Ureter (tissue), 1 donor: ENCODE results near the gene PRPH. TPM values are rescaled to one million over a fixed set of nuclear protein-coding genes. Genes with fewer than 3 reads are reported as not detected.
A peak's percentile ranks its signal among the peaks of the same experiment; 100 is the strongest.
"Not testable (repeated sequence)": the region's sequence is repeated elsewhere in the genome, so short reads cannot be mapped to it uniquely, and the experiment has no call there.

Experiments
- DNase-seq: peaks from one replicate; pipeline ENCODE4 v3.0.0-alpha.2; 2020; ENCODE audit warnings: low spot score
- total RNA-seq: library from RNA; stranded (reverse); gene quantifications from one replicate; pipeline ENCODE4 v1.2.4, GENCODE V29; 2023
- donor health status: DM: yes; HTN: yes; CAD: no.

The PRPH gene
- total RNA-seq, result 1.7 TPM

DNA sequence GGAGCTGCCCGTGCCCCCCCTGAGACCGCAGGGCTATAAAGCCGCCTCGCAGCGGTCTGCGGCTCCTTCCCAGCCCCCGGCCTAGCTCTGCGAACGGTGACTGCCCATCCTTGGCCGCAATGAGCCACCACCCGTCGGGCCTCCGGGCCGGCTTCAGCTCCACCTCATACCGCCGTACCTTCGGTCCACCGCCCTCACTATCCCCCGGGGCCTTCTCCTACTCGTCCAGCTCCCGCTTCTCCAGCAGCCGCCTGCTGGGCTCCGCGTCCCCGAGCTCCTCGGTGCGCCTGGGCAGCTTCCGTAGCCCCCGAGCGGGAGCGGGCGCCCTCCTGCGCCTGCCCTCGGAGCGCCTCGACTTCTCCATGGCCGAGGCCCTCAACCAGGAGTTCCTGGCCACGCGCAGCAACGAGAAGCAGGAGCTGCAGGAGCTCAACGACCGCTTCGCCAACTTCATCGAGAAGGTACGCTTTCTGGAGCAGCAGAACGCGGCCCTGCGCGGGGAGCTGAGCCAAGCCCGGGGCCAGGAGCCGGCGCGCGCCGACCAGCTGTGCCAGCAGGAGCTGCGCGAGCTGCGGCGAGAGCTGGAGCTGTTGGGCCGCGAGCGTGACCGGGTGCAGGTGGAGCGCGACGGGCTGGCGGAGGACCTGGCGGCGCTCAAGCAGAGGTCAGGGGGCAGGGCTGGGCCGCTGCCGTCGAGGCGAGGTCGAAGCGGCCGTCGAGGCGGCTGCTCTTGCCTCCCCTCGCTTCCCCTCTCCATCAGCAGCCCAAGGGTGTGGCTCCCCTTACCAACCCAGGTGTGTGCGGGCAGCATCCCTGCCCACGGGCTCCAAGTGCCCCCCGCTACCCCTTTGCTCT is at the start of gene PRPH:
TSS of gene PRPH (plus strand) at position 66 of the 855 bp plus-strand sequence. CDS start at position 120, 54 bp downstream.
- no peak for DNase-seq

GRCh38 chr12:49251357-49251756 is 43.6 kb upstream of the PRPH start:
- DNase-seq, result no peak

DNA sequence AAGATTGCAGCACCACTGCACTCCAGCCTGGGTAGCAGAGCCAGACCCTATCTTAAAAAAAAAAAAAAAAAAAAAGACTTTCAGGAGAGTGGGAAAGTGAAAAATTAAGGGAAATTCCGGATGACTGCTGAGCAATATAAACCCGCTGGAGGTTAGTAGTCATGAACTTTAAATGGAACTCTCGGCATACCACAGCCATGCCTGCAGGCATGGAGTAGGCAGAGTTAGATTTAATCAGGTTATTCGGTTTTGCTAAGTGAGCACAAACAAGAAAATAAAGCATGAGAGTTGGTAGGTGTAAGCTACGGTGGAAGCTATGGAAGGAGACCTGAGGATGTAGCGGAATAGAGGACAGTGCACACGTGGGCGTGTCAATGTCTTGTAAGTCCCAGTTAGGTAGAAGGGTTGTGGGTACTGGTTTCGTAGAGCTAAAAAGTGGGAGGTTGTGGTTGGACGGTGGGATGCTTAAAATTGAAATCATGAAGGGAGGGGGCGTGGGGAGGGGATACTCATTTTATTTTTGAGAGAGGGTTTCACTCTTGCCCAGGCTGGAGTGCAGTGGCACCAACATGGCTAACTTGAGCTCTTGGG is 41.8 kb upstream of the PRPH start:
- no peak for DNase-seq

GRCh38 chr12:49255456-49255855 is 39.5 kb upstream of the PRPH start:
- not testable (repeated sequence) for DNase-seq

DNA sequence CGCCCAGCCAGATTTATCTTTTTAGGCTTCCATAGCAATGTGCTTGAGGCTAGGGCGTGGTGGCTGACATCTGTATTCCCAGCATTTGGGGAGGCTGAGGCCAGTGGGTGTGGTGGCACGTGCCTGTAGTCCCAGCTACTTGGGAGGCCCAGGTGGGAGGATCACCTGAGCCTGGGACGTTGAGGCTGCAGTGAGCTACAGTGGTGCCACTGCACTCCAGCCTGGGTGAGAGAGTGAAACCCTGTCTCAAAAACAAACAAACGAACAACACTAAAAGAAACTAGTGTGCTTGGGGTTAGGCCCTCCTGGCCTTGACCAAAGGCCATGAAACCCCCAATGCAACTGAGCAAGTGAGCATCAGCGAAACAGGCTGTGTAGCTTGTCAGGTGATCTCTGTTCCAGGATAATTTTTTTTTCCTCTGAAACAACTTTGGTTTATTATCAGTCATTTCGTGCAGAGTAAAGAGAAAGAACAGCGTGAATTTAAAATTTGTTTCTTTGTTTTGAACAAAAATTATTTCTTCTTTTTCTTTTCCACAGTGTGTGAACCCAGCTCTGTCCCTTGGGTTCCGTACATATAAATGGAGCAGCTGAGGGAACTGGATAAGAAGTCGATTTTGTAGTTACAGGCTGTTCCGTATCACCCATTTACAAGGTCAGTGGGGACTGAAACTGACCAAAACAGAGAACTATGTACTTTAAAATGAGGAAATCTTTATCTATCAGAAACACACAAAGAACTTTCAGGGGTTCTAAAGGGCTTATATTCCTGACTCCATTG is 38.9 kb upstream of the PRPH start:
- no peak for DNase-seq

DNA sequence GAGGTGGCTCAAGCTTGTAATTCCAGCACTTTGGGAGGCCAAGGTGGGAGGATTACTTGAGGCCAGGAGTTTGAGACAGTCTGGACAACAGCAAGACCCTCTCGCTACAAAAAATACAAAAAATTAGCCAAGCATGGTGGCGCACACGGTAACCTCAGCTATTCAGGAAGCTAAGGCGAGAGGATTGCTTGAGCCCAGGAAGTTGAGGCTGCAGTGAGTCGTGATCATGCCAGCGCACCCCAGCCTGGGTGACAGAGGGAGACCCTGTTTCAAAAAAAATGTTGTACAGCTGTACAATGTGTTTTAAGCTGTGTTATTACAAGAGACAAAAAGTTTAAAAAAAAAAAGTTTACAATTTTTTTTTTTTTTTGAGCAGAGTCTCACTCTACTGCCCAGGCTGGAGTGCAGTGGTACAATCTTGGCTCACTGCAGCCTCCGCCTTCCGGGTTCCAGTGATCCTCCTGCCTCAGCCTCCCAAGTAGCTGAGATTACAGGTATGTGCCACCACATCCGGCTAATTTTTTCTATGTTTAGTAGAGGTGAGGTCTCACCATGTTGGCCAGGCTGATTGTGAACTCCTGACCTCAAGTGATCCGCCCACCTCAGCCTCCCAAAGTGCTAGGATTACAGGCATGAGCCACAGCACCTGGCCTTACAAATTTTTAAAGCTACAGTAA is 37.3 kb upstream of the PRPH start:
- not testable (repeated sequence) for DNase-seq

DNA sequence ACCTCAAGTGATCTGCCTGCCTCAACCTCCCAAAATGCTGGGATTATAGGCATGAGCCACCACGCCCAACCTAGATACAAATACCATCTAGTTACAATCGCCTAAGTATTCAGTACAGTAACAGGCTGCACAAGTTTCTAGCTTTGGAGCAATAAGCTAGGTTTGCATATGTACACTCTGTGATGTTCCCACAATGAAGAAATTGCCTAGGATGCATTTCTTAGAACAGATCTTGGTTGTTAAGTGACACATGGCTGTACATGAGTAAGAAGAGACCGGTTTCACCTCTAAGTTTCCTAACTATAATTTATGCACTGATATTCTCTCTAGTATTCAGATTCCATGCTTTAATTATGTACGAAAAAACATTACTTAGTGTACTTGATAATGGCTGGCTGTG is 35.5 kb upstream of the PRPH start:
- DNase-seq, result no peak

GRCh38 chr12:49260166-49260565 is 34.8 kb upstream of the PRPH start:
- DNase-seq, result no peak

DNA sequence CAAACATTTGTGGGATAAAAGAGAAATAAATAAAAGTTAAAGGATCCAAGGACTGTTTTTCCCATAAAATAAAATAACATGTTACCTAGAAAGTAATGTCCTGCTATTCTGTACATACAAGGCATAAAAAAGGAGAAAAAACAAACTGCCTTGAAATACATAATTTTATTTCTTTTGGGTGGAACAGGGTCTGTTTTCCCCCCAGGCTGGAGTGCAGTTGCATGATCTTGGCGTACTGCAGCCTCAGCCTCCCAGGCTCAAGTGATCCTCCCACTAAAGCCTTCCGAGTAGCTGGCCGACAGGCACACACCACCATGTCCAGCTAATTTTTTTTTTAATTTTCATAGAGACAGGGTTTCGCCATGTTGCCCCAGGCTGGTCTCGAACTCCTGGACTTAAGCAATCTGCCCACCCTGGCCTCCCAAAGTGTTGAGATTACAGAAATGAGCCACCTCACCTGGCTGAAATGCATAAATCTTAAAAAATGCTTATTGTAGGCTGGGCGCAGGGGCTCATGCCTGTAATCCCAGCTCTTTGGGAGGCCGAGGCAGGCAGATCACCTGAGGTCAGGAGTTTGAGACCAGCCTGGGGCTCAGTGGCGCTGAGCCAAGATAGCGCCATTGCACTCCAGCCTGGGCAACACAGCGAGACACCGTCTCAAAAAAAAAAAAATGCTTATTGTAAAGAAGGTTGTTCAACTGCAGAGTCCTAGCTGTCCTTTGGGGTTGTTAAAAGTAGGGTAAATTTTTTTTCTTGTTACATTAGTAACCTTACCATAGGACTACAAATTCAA is 34.2 kb upstream of the PRPH start:
- no peak for DNase-seq

DNA sequence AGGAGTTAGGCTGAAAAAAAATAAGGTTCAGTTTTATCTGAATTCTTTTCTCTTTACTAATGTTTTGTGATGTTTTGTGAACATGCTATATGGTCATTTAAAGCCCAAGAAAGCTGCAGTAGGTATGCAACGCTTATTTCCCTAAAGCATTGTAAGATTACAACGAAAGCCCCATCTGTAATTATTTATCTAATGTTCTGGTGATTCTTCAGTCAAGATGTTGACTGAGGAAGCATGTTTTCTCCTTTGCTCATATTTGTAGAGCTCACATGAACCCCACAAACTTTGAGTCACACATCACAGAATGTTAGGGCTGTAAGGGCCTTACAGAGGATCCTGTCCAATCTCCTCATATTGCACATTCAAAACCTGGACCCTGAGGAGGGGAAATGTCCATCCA is 33.2 kb upstream of the PRPH start:
- no peak for DNase-seq

GRCh38 chr12:49263400-49263763 is 31.6 kb upstream of the PRPH start:
- no peak for DNase-seq

DNA sequence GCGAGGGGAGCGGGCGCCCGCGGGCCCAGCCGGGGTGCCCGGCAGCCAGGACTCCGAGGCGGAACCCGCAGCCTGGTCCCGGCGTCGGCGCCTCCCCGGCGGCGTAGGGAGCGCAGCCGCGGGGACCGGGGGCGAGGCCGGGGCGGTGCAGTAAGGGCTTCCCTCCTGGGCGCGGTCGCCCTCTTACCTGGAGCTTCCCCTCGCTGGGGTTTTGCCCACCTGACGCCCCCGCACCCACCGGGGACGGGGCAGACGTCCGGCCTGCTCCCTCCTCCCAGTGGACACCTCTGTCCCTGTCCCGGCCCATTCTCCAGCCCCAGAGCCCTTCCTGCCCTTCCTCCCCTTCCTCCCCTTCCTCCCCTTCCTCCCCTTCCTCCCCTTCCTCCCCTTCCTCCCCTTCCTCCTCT is 30.5 kb upstream of the PRPH start:
- DNase-seq, result no peak

DNA sequence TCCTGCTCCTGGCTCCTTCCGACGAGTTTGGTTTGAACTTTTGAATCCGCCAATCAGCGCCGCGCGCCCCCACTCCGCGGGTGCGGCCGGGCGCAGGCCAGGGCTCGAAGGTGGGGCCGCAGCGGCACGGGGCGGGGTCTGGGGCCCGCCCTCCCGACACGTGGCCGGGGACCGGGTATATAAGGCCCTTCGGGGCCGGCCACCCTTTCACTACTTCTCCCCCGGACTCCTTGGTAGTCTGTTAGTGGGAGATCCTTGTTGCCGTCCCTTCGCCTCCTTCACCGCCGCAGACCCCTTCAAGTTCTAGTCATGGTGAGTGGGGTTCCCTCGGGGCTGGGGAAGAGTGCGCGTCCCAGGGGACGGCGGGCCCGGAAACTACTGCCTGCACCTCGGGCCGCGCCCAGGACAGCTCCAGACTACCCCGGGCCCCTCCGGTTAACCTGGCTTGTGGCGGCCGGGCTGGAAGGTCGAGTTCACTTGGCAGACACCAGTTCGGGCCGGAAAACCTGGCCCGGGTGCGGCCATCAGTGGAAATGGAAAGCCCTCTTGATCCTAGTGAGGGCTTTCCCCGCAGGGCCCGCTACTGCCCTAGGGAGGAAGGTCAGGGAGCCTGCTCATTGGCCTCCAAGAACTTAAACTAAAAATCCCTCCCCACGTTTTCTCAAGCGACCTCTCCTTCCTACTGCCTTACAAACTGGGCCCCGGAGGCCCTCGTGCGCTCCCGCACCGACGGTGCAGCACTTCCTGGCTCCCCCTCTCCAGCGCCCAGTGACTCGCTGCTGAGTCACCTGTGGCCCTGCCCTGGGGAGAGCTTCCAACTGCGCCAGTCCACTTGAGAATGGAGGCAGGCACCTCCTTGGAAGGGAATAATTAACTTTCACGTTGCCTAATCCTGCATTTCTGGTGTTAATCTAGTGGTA is 29.8 kb upstream of the PRPH start, which contains the start of gene TUBA1C:
TSS of gene TUBA1C (plus strand) at position 210 of the 920 bp plus-strand sequence. CDS start at position 310, 100 bp downstream.
- peak; percentile 96 for DNase-seq

DNA sequence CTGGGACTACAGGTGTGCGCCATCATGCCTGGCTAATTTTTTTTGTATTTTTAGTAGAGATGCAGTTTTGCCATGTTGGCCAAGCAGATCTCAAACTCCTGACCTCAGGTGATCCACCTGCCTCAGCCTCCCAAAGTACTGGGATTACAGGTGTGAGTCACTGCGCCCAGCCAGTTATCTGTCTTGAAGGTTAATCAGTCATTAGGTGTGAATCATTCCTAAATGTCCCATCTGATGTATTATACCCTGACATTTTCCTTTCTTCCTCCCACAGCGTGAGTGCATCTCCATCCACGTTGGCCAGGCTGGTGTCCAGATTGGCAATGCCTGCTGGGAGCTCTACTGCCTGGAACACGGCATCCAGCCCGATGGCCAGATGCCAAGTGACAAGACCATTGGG is 25.8 kb upstream of the PRPH start:
- not testable (repeated sequence) for DNase-seq

DNA sequence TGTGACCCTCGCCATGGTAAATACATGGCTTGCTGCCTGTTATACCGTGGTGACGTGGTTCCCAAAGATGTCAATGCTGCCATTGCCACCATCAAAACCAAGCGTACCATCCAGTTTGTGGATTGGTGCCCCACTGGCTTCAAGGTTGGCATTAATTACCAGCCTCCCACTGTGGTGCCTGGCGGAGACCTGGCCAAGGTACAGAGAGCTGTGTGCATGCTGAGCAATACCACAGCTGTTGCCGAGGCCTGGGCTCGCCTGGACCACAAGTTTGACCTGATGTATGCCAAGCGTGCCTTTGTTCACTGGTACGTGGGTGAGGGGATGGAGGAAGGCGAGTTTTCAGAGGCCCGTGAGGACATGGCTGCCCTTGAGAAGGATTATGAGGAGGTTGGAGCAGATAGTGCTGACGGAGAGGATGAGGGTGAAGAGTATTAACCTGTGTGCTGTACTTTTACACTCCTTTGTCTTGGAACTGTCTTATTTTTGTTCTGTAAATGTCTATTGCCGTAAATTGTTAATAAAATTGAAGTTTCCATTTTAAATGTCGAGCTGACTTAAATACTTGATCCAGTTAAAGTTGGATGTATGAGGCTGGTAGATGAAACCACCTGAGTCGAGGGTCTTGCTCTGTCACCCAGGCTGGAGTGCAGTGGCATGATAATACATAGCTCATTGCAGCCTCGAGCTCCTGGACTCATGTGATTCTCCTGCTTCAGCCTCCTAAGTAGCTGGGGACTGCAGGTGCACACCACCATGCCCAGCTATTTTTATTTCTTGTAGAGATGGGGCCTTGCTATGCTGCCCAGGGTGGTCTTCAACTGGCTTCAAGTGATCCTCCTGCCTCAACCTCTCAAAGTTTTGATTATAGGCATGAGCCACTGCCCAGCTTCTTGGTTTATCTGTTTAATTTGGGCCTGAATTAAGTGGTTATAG is 21.9 kb upstream of the PRPH start:
- no peak for DNase-seq

- DNase-seq, result no peak
Observed at GRCh38 chr12:49273726-49274395, 21.1 kb upstream of the PRPH start.

- no peak for DNase-seq
Observed at GRCh38 chr12:49274396-49275069, 20.4 kb upstream of the PRPH start.
